HG03139 (cell line): ENCODE results near the gene ELFN2.

Experiments used
- ATAC-seq: cut with Tn5 transposase; IDR thresholded peaks from one replicate; pipeline ENCODE4 v1.9.1; 2021; ENCODE audit not compliant: unreplicated experiment

ELFN2 gene

GRCh38 chr22:37387793-37388192 lies 39.5 kb downstream of the ELFN2 start:
- no peak for ATAC-seq

GRCh38 chr22:37386441-37386840 lies 40.8 kb downstream of the ELFN2 start:
- no peak for ATAC-seq

DNA sequence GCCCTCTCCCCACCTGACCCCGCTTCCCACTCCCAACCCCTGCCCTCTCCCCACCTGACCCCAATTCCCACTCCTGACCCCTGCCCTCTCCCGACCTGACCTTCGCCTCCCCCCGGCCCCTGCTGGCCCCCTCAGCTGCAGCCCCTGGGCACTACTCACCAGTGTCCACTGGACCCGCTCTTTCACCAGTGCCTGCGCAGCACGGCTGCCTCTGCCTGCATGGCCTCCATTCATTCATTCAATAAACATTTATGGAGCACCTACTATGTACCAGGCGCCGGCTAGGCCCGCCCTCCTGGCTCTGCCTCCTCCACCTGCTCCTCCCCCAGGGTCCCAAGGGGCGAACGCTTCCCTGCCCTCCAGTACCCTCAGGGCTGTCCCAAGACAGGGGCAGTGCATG lies 42.6 kb downstream of the ELFN2 start:
- no peak for ATAC-seq

DNA sequence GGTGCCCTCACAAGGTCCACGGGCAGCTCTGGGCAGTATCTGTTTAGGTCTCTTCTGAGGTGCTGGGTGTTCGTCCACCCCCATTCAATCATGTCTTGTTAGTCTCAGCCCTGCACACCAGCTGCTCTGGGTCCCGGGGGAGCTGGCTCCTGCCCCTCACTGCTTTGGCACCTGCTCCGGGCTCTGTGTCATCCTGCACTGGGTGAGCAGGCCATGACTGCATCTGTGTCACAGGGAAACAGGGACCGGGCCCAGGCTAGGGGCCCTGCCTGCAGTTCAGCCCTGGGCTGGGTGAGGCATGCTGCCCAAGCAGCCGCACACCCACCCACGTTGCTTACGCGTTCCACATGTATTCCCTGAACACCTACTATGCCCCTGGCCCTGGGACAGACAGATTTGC lies 43.9 kb downstream of the ELFN2 start:
- no peak for ATAC-seq

GRCh38 chr22:37381489-37381888 lies 45.8 kb downstream of the ELFN2 start:
- no peak for ATAC-seq

DNA sequence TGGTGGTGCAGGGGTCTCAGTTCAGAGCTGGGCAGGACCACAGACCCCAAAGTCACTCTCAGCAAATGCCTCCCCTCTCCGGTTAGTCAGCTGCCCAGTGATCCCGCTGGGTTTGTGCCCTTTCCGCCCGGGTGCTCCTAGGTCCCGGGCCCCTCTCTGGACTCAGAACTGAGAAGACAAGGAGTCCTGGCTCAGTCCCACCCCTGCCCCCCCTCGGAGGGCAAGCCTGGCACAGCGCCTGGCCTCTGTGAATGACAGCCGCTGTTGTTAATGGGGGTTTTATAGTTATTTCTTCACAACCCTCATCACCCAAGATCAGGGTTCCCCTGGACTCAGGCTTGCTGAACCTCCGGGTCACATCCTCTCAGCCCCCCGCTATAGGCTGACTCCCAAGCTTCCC lies 47.6 kb downstream of the ELFN2 start:
- ATAC-seq = no peak

DNA sequence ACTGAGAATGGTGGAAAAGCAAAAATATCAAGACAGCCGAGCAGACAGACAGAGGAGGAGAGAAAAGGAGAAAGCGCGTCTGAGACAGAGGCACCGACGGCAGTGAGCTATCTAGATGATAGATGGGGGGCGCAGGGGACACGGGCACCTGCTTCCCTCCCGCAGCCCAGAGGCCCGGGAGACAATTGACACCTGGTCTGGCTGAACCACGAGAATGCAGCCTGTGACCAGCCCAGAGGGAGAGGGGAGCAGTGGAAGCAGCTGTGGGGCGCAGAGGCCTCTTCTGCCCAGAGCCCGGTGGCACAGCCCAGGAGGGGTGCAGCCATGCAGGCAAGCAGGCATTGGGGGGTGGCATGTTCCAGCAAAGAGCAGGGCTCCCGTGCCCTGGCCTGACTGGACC lies 48.2 kb downstream of the ELFN2 start:
- no peak for ATAC-seq

DNA sequence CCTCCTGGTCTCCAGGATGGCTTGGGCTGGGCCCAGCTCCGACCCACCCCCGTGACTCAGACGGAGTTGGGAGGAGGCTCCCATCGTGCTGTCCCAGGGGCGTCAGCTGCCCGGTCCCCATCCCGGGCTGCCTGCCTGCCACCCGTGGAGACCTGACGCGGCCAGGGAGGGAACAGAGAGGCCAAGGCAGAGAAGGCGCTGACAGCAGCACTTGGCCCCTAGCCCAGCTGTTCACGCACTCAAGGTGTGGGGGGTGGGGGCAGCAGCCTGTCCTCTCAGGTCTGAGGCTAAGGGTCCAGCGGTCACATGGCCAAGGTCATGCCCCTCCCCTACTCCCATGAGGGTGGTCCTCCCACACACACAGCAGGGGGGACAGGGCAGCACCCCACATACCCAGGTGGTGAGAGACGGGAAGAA lies 48.6 kb downstream of the ELFN2 start:
- ATAC-seq = no peak

- no peak for ATAC-seq
These were observed 49.4 kb downstream of the ELFN2 start for GRCh38 chr22:37377927-37378326.

- no peak for ATAC-seq
These were observed 50.1 kb downstream of the ELFN2 start for GRCh38 chr22:37377138-37377537.

- ATAC-seq = no peak
These were observed 50.6 kb downstream of the ELFN2 start for GRCh38 chr22:37376643-37377042.

GRCh38 chr22:37375801-37376200 lies 51.5 kb downstream of the ELFN2 start:
- ATAC-seq = no peak

DNA sequence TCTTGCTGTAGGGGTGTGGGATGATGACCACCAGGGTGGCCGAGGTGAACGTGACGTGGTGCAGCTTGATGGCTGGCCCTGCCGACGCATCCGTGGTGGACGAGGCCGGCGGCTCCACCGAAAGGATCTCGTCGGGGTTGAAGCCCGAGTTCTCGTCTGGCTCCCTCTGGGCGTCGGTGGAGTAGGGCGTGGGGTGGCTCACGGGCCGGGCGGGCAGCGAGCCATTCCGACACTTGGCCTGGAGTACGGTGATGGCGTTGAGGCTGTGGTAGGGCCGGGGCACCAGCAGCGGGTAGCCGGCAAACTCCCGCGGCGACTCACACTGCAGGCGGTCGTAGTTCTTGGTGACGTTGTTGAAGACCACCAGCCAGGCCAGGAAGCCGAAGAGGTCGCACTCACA lies 52.7 kb downstream of the ELFN2 start:
- no peak for ATAC-seq

DNA sequence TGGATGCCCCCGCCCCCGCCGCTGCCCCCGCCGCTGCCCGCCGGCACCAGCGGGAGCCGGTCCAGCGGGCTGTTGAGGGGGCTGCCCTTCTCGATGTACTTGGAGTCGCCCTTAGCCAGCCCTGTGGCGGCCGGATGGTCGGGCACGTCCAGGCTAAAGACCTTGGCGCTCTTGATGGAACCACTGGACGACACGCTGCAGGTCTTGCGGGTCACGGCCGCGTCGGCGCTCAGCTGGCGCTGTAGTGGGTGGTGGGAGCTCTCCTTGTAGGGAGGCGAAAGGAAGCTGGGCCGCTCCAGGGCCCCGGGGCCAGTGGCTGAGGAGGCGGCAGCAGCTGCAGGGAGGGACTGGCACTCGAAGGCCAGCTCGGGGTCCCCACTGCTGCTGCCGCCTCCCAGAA lies 53.8 kb downstream of the ELFN2 start:
- ATAC-seq = no peak

GRCh38 chr22:37371911-37372310 lies 55.4 kb downstream of the ELFN2 start:
- no peak for ATAC-seq

DNA sequence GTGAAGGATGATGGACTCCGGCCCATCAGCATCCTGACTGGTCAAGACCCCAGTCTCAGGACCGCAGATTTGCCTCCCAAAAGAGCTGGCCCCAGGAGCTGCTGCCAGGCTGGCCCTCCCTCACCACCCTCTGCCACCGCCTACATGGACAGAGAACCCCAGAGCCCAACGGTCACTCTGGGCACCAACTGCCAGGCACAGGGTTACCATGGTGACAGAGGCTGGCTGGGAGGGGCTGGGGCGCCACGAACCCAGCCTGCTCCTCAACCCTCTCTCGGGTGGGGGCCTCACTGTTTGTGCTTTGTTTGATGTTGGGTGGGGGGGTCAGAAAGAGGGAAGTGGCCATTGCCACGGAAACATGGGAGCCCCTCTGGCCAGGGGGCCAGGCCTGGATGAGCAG lies 55.8 kb downstream of the ELFN2 start:
- ATAC-seq = no peak

GRCh38 chr22:37370306-37370979 lies 56.8 kb downstream of the ELFN2 start:
- ATAC-seq = no peak

- ATAC-seq = no peak
These were observed 57.8 kb downstream of the ELFN2 start for GRCh38 chr22:37369483-37369882.

GRCh38 chr22:37368058-37368457 lies 59.2 kb downstream of the ELFN2 start:
- ATAC-seq = no peak

DNA sequence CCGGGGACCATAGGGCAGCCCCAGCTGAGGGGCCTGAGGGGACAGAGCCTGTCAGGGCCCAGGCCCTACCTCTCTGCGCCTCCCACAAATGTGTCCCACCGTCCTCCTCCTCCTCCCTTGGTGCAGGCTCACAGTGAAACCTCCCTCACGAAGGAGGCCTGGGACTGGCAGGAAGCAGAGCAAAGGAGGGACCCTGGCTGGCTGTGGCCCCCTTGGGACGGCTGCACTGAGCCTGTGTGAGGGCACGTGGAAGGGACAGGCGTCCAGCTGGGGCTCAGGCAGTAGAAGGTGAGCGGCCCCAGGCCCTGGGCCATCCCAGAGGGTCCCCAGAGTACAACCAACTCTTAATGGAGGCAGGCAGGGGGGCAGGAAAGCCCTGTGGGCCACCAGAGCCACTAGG lies 60.7 kb downstream of the ELFN2 start:
- no peak for ATAC-seq

DNA sequence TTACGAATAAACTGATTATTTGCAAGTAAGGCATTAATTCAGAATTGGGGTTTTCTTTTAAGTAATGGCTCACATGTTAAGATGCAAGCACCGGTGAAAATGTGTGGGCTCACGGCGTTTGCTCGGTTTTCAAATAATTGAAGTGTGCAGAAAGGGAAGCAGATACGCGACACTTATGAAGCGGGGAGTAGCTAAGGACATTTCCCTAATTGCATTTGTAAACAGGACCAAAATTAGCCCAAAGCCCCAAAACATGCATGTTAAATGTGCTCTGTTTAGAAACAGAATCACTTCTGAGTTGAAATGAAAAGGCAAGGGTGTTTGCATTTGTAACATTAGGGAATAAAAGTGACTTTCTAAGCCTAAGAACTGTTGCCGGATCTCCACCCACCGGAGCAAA lies 61.3 kb downstream of the ELFN2 start:
- no peak for ATAC-seq

- no peak for ATAC-seq
These were observed 63.9 kb downstream of the ELFN2 start for GRCh38 chr22:37363261-37363992.

DNA sequence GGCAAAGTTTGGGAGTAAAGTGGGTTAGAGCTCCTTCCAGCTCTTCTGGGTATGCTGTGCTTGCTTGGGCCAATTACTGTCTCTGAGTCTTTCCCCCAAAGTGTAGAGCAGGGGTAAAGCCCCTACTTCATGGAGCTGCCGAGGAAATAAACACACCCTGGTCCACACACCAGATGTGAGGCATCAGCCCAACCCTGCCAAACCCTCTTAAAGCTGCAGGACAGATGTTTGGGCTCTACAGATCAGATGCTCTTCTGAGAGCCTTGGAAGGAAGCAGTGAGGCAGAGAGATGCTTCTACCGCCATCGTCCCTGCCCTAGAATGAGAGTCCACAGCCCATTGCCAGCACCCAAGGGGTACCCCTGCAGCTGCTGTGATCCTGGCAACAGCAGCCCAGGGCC lies 64.7 kb downstream of the ELFN2 start:
- ATAC-seq = no peak
